ENCODE results near the gene SPSB3. TPM values are rescaled to one million over a fixed set of nuclear protein-coding genes. Genes with fewer than 3 reads are reported as not detected.

SPSB3 gene
- total and polyA plus RNA-seq, 2 of the 13 experiments (the other 11 are each of a cell fraction or from before 2014, with no cell fraction given), result 13.2 to 21.9 TPM

DNA sequence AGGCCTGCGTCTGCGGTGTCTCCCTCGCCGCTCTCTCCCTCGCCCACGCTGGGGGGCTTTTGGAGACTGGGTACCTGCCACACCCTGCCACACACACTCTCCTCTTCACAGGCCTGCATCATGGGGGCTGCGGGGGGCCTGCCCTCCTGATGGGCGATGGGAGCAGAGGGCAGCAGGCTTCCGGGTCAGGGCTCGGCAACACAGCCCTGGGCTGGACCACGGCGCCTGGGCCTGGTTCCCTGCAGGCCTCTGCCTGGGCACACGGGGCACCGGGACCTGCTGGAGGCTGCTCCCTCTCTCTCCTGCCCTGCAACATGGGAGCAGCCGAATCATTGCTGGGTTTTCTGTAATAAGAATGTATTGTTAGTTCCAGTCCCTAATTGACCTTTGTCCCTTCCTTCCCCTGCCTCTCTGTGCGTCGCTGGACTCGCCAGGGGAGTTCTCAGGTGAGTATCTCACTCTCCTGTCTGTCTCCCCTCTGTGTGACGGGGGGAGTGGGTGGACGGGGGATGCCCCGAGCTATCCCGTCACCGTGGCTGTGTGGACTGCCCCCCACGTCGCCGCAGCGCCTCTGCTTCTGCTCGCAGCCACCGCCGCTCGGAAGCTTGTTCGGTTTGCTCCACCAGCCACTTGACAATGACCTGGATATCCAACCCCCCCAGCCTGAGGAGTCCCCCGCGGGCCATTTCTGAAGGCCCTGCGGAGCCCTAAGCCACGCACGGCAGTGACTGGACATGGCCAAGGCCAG is 24.5 kb downstream of the SPSB3 start:
- ATAC-seq, result peak; percentile 18; the same call in 2 of the 3 replicates
- H3K9ac ChIP-seq (ENCODE audit: insufficient read depth, low read depth, low read length), result no peak overlapping the region
- H3K27me3 ChIP-seq (ENCODE audit: control insufficient read depth in 1 of 2, insufficient read depth in 2 of 2, low read length in 2 of 2), result no peaks in the 10 kb centered on the region
- H3K4me3 ChIP-seq (replicated peaks in 1 of 3; ENCODE audit: insufficient read depth in 1 of 3, low read depth in 2 of 3, low read length in 3 of 3), result no peak overlapping the region
- peaks cover 11 to 37% of the 10 kb centered on the region in 2 experiments; a peak in 4 of 5 replicates for H3K36me3 ChIP-seq (replicated peaks in 1 of 2; ENCODE audit: control insufficient read depth in 1 of 2, insufficient read depth in 2 of 2, low read length in 2 of 2)
- H3K4me1 ChIP-seq (ENCODE audit: insufficient read depth, low read length), result peaks cover 10% of the 10 kb centered on the region
- TF ChIP-seq HNRNPLL (IDR thresholded peaks at IDR 0.05; ENCODE audit: low read depth, low read length, poor library complexity, severe bottlenecking) (peak; percentile 25), ZNF709 (CRISPR knock-in tag; IDR thresholded peaks at IDR 0.05) (no peak), HNRNPL (IDR thresholded peaks at IDR 0.05; ENCODE audit: low read depth, low read length) (peak; percentile 60; the same call in 1 of the 2 replicates), ATF7 (IDR thresholded peaks at IDR 0.05) (no peak), ATF7 (CRISPR knock-in tag; IDR thresholded peaks at IDR 0.05) (no peak)
- TF ChIP-seq, protein P1, sequence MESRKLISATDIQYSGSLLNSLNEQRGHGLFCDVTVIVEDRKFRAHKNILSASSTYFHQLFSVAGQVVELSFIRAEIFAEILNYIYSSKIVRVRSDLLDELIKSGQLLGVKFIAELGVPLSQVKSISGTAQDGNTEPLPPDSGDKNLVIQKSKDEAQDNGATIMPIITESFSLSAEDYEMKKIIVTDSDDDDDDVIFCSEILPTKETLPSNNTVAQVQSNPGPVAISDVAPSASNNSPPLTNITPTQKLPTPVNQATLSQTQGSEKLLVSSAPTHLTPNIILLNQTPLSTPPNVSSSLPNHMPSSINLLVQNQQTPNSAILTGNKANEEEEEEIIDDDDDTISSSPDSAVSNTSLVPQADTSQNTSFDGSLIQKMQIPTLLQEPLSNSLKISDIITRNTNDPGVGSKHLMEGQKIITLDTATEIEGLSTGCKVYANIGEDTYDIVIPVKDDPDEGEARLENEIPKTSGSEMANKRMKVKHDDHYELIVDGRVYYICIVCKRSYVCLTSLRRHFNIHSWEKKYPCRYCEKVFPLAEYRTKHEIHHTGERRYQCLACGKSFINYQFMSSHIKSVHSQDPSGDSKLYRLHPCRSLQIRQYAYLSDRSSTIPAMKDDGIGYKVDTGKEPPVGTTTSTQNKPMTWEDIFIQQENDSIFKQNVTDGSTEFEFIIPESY (CRISPR knock-in tag; IDR thresholded peaks at IDR 0.05), result peak; percentile 9; the same call in 1 of the 2 replicates
- no TSS peak for BruUV-seq (replicated peaks)
- H3K79me2 ChIP-seq (ENCODE audit: insufficient read depth, low read length), result no peaks in the 10 kb centered on the region
- intact Hi-C loops (cut with micrococcal nuclease; ENCODE audit: unreplicated experiment), result no loop called here
- no peak overlapping the region for H3K27ac ChIP-seq (ENCODE audit: extremely low read length, insufficient read depth, low read length)
- H3K4me2 ChIP-seq (ENCODE audit: low read depth, low read length), result no peak overlapping the region
- FAIRE-seq, result no peak
- no peak for DNase-seq (ENCODE audit: low spot score)
- WGBS (ENCODE audit: low lambda C conversion rate), result 94% methylated on average over 25 of the region's 37 CpGs
- no peaks in the 10 kb centered on the region for H4K20me1 ChIP-seq (ENCODE audit: insufficient read depth, low read length)
- CTCF ChIA-PET (ENCODE audit: low intra/inter-chr PET ratio, low total read pairs), result no interaction called here
- in situ Hi-C loops (cut with HindIII; ENCODE audit: extremely low pct_ligation_motif_present, low pct_unique_long_range_greater_than_20kb), result no loop called here
- no peak overlapping the region for H2AFZ ChIP-seq (ENCODE audit: low read length)
- POLR2A ChIA-PET, result no interaction called here
- no peaks in the 10 kb centered on the region for H3K9me3 ChIP-seq (ENCODE audit: low read length)

Measured in HepG2 (cell line).